K562 (cell line): ENCODE results near the gene PLA2G4F. TPM values are rescaled to one million over a fixed set of nuclear protein-coding genes. Genes with fewer than 3 reads are reported as not detected.

Experiments
- ATAC-seq: fragments of 200-7000 bp; cut with Tn5 transposase; 3 replicates; pipeline ENCODE4 v1.9.1; 2020; ENCODE audit warnings: moderate library complexity
- BruUV-seq: library from RNA; stranded (reverse); fragments of 400-500 nt; replicated peaks from 2 replicates; lab custom pipeline; 2021; lab: Mats Ljungman, UMichigan
- CTCF ChIA-PET: fragments of 300-600 bp; formaldehyde crosslinking; extraction: SDS; loops from one replicate; lab custom pipeline; 2021; ENCODE audit warnings: low intra/inter-chr PET ratio; lab: Yijun Ruan, JAX
- POLR2A ChIA-PET: fragments of 300-600, 350-650 bp; sonication (Branson Sonifier 250); formaldehyde crosslinking; extraction: SDS; loops from one replicate; lab custom pipeline; 2021; ENCODE audit warnings: antibody characterized with exemption, inconsistent platforms; lab: Yijun Ruan, JAX
- DNase-seq, 4 experiments: peaks; one replicate each; pipeline versions ENCODE4 v3.0.0 to v3.0.0-alpha.2; 2011 to 2018; ENCODE audit warnings: low spot score in 3 of 4, mixed read lengths in 3 of 4; ENCODE audit errors: extremely low read depth in 1 of 4
- FAIRE-seq: peaks from 2 replicates; lab custom pipeline; 2011; peaks lifted over from hg19 to GRCh38; lab: Jason Lieb, UNC
- H2AFZ ChIP-seq: 2 replicates; pipeline ENCODE4 v1.6.0; 2011; ENCODE audit warnings: low read depth, low read length, control low read depth, inconsistent platforms
- H3K27ac ChIP-seq: fragments of 200-600 bp; 3 replicates; pipeline ENCODE4 v1.8.0; 2011; ENCODE audit warnings: low read depth, mild to moderate bottlenecking, control low read depth, inconsistent platforms, low read length, moderate library complexity, mixed read lengths; ENCODE audit errors: extremely low read depth
- H3K27me3 ChIP-seq, 2 experiments: fragments of 300-600 bp in 1 of 2; 2 replicates in 1 of 2; 3 replicates in 1 of 2; pipeline versions ENCODE4 v1.6.0 to v1.8.0; 2011; ENCODE audit warnings: inconsistent platforms in 2 of 2, low read length in 2 of 2, mild to moderate bottlenecking in 1 of 2, mixed read lengths in 1 of 2, moderate library complexity in 1 of 2; ENCODE audit not compliant: control insufficient read depth in 2 of 2, insufficient read depth in 2 of 2
- H3K36me3 ChIP-seq: fragments of 300-600 bp; 3 replicates; pipeline ENCODE4 v1.8.0; 2011; ENCODE audit warnings: mild to moderate bottlenecking, low read length, inconsistent platforms; ENCODE audit not compliant: control insufficient read depth, insufficient read depth
- H3K4me1 ChIP-seq, 2 experiments: fragments of 200-600 bp in 1 of 2; replicated peaks in 1 of 2; 2 replicates in 1 of 2; 3 replicates in 1 of 2; pipeline versions ENCODE4 v1.5.1 to v1.8.0; 2011; ENCODE audit warnings: inconsistent platforms in 2 of 2, low read length in 2 of 2, mild to moderate bottlenecking in 1 of 2, mixed read lengths in 1 of 2, moderate library complexity in 1 of 2; ENCODE audit not compliant: control insufficient read depth in 2 of 2, insufficient read depth in 2 of 2
- H3K4me2 ChIP-seq: 2 replicates; pipeline ENCODE4 v1.6.1; 2011; ENCODE audit warnings: low read length, control low read depth, inconsistent platforms, mixed read lengths; ENCODE audit not compliant: insufficient read depth
- H3K4me3 ChIP-seq: fragments of 200-600 bp; sonication (generic), shearing (Covaris generic); 2 replicates; pipeline ENCODE4 v1.5.1; 2016; ENCODE audit warnings: control low read depth, inconsistent platforms
- H3K79me2 ChIP-seq: fragments of 200-600 bp; 3 replicates; pipeline ENCODE4 v1.8.0; 2011; ENCODE audit warnings: low read length, inconsistent platforms; ENCODE audit not compliant: control insufficient read depth, insufficient read depth
- H3K9ac ChIP-seq, 2 experiments: 2 replicates each; pipeline versions ENCODE4 v1.6.0 to v1.6.1; 2011; ENCODE audit warnings: low read depth in 2 of 2, low read length in 2 of 2, control low read depth in 1 of 2, inconsistent platforms in 1 of 2, mild to moderate bottlenecking in 1 of 2, mixed read lengths in 1 of 2; ENCODE audit not compliant: insufficient read depth in 1 of 2
- H3K9me1 ChIP-seq: one replicate; pipeline ENCODE4 v1.6.0; 2011; ENCODE audit warnings: inconsistent platforms, mild to moderate bottlenecking, low read length, moderate library complexity; ENCODE audit not compliant: control insufficient read depth, insufficient read depth
- H3K9me3 ChIP-seq: replicated peaks from 2 replicates; pipeline ENCODE4 v1.5.1; 2011; ENCODE audit warnings: low read depth, low read length, inconsistent platforms; ENCODE audit not compliant: control insufficient read depth, insufficient read depth
- H4K20me1 ChIP-seq: replicated peaks from 2 replicates; pipeline ENCODE4 v1.6.1; 2011; ENCODE audit warnings: low read length, inconsistent platforms, mixed read lengths; ENCODE audit not compliant: control insufficient read depth, insufficient read depth
- ARHGAP35 ChIP-seq: fragments of 450-650 bp; IDR thresholded peaks from 2 replicates; pipeline ENCODE4 v1.6.1; 2018; ENCODE audit not compliant: partially characterized antibody
- ATF2 ChIP-seq: sonication (generic); formaldehyde crosslinking; IDR thresholded peaks from 2 replicates; pipeline ENCODE4 v1.8.1; 2022; ENCODE audit warnings: missing genetic modification reagents
- CEBPB ChIP-seq: fragments of 450-650 bp; IDR thresholded peaks from 2 replicates; pipeline ENCODE4 v1.6.1; 2016; ENCODE audit warnings: missing genetic modification characterization, missing compliant biosample characterization
- CTBP1 ChIP-seq: fragments of 450-650 bp; IDR thresholded peaks from 2 replicates; pipeline ENCODE4 v1.6.1; 2016; ENCODE audit warnings: borderline replicate concordance
- EGR1 ChIP-seq: fragments of 450-650 bp; conservative IDR thresholded peaks from 2 replicates; pipeline ENCODE4 v1.6.1; 2017; ENCODE audit warnings: mild to moderate bottlenecking
- FOXM1 ChIP-seq, 2 experiments: fragments of 450-650 bp in 1 of 2; sonication (generic) in 1 of 2; formaldehyde crosslinking in 1 of 2; IDR thresholded peaks; 2 replicates each; pipeline versions ENCODE4 v1.6.1 to v1.9.0; 2017 to 2022; ENCODE audit warnings: low read depth in 2 of 2, mild to moderate bottlenecking in 2 of 2, missing genetic modification reagents in 1 of 2, moderate library complexity in 1 of 2
- IRF9 ChIP-seq: fragments of 450-650 bp; IDR thresholded peaks from 2 replicates; pipeline ENCODE4 v1.6.1; 2016; ENCODE audit warnings: missing biosample characterization, missing genetic modification characterization
- JUND ChIP-seq, 2 experiments: IDR thresholded peaks; 2 replicates in 1 of 2; 3 replicates in 1 of 2; pipeline ENCODE4 v1.6.1; 2011; ENCODE audit warnings: borderline replicate concordance in 2 of 2, low read depth in 2 of 2, low read length in 2 of 2, improper control_type of control experiment in 1 of 2, missing biosample characterization in 1 of 2, missing genetic modification characterization in 1 of 2, missing genetic modification reagents in 1 of 2
- MAFG ChIP-seq: fragments of 450-650 bp; conservative IDR thresholded peaks from 2 replicates; pipeline ENCODE4 v1.6.1; 2016; ENCODE audit warnings: missing genetic modification characterization, missing compliant biosample characterization
- MTA2 ChIP-seq: fragments of 450-650 bp; IDR thresholded peaks from 2 replicates; pipeline ENCODE4 v1.6.1; 2016; ENCODE audit warnings: low read depth
- NFATC3 ChIP-seq: fragments of 450-650 bp; IDR thresholded peaks from 2 replicates; pipeline ENCODE4 v1.6.1; 2017; ENCODE audit warnings: mild to moderate bottlenecking
- NFE2 ChIP-seq: IDR thresholded peaks from 2 replicates; pipeline ENCODE4 v1.6.1; 2014; ENCODE audit warnings: antibody characterized with exemption, low read depth
- POLR2B ChIP-seq: fragments of 450-650 bp; IDR thresholded peaks from 2 replicates; pipeline ENCODE4 v1.6.1; 2018; ENCODE audit warnings: low read depth; ENCODE audit not compliant: partially characterized antibody
- STAG1 ChIP-seq: sonication (generic); formaldehyde crosslinking; IDR thresholded peaks from 2 replicates; pipeline ENCODE4 v1.5.0; 2020; ENCODE audit warnings: missing genetic modification reagents, borderline replicate concordance
- ZBTB43 ChIP-seq: sonication (generic); formaldehyde crosslinking; IDR thresholded peaks from 2 replicates; pipeline ENCODE4 v1.8.0; 2023; ENCODE audit warnings: mild to moderate bottlenecking, missing genetic modification reagents
- WGBS: fragments of 100-300 bp; shearing (Covaris generic); methylation state at CpG from one replicate; pipeline ENCODE4 v1.1.6; 2016; ENCODE audit warnings: low coverage, mixed read lengths; ENCODE audit not compliant: insufficient coverage; ENCODE audit errors: missing lambda C conversion rate; 5-methylcytosine and 5-hydroxymethylcytosine counted together
- in situ Hi-C: fragments of 300-500 bp; cut with MboI; formaldehyde crosslinking; loops from 4 replicates; pipeline ENCODE4 v1.15.0; 2018; ENCODE audit warnings: inconsistent platforms, mixed read lengths
- intact Hi-C: fragments of 100-400 bp; cut with micrococcal nuclease; formaldehyde crosslinking; loops from 2 replicates; pipeline ENCODE4 v1.14.2; 2022
- polyA plus RNA-seq, 8 experiments: library from polyadenylated mRNA; depleted of rRNA in 4 of 8; stranded (reverse) in 5 of 8; unstranded in 3 of 8; fragments of >200 nt; fragmentation: Nextera tagmentation in 2 of 8; fragmentation: Illumina TruSeq in 1 of 8; extraction: Ambion mirVana in 2 of 8; extraction: Trizol in 1 of 8; gene quantifications; 2 replicates each; pipeline versions ENCODE4 v1.2.1 to v1.2.3, GENCODE V29; 2011 to 2014; ENCODE audit warnings: inconsistent platforms in 1 of 8, missing spikeins in 1 of 8
- total RNA-seq, 7 experiments: library from RNA; depleted of rRNA in 6 of 7; stranded (reverse); fragments of >200 nt in 6 of 7; fragmentation: Illumina TruSeq in 2 of 7; extraction: Trizol in 2 of 7; gene quantifications; 2 replicates each; pipeline versions ENCODE4 v1.2.1 to v1.2.3, GENCODE V29; 2011 to 2021; ENCODE audit warnings: low replicate concordance in 1 of 7

PLA2G4F gene
- total and polyA plus RNA-seq, 9 of the 15 experiments (the other 6 are each of a cell fraction or from before 2014, with no cell fraction given), result 0.02 TPM; not detected in 8

GRCh38 chr15:42121021-42121420, 35.4 kb downstream of the PLA2G4F start (continued):
- no peak for TF ChIP-seq ZBTB43 (CRISPR knock-in tag)
- no peak for TF ChIP-seq STAG1 (CRISPR knock-in tag)
- TF ChIP-seq MAFG (tag), result peak; percentile 62
- TF ChIP-seq POLR2B, result no peak
- TF ChIP-seq IRF9 (tag), result peak; percentile 68; the same call in 1 of the 2 replicates
- peak; percentile 55 for TF ChIP-seq NFE2
- TF ChIP-seq CTBP1, result 0 out of 2 replicates have a peak, but pooled peaks have one; percentile 35
- no peak for TF ChIP-seq FOXM1 (IDR thresholded peaks at IDR 0.05; ENCODE audit: low read depth)
- no peak for TF ChIP-seq FOXM1 (CRISPR knock-in tag; IDR thresholded peaks at IDR 0.05; ENCODE audit: low read depth)
- TF ChIP-seq CEBPB, result peak; percentile 98

GRCh38 chr15:42120285-42120684, 36.2 kb downstream of the PLA2G4F start:
- H3K4me1 ChIP-seq, result no peaks in the 10 kb centered on the region
- no peak for FAIRE-seq
- CTCF ChIA-PET, result no interaction called here
- H4K20me1 ChIP-seq, result 0 out of 2 replicates have a peak, but pooled peaks cover 2% of the 10 kb centered on the region
- H3K9me1 ChIP-seq, result no peaks in the 10 kb centered on the region
- H3K4me2 ChIP-seq, result no peak overlapping the region
- H3K27me3 ChIP-seq, result peaks cover 14 to 37% of the 10 kb centered on the region in 2 experiments; a peak in 4 of 5 replicates
- DNase-seq, result no peak
- H3K4me3 ChIP-seq, result no peak overlapping the region
- POLR2A ChIA-PET, result interaction anchor here (0.6 kb wide), 1 partner anchor 284 kb away, joined by 3 read pairs; no protein-coding TSS in a partner anchor
- in situ Hi-C loops (no loop called here), intact Hi-C loops (no loop called here)
- no peaks in the 10 kb centered on the region for H3K9me3 ChIP-seq
- H3K27ac ChIP-seq, result no peak overlapping the region
- TF ChIP-seq ATF2 (CRISPR knock-in tag) (no peak), CEBPB (no peak), MTA2 (no peak), ARHGAP35 (no peak), NFATC3 (no peak), EGR1 (no peak), JUND (IDR thresholded peaks at IDR 0.05; ENCODE audit: borderline replicate concordance, low read depth, low read length) (no peak), JUND (tag; IDR thresholded peaks at IDR 0.05; ENCODE audit: borderline replicate concordance, low read depth, low read length) (no peak)
- TF ChIP-seq, all 486 proteins: peak for 0
- no peak for ATAC-seq
- Histone ChIP-seq H3K9ac (no peak overlapping the region), H2AFZ (no peak overlapping the region), H3K79me2 (no peaks in the 10 kb centered on the region), H3K36me3 (no peaks in the 10 kb centered on the region)
- WGBS, result 0% methylated on average over 1 of the region's 1 CpG
- BruUV-seq, result no TSS peak
